ENCODE data around the gene MAP3K4. TPM values are rescaled to one million over a fixed set of nuclear protein-coding genes. Genes with fewer than 3 reads are reported as not detected.
"Not testable (repeated sequence)": the region's sequence is repeated elsewhere in the genome, so short reads cannot be mapped to it uniquely, and the experiment has no call there.

The MAP3K4 gene
- total RNA-seq, 1 experiment from 2014 or later: 13.5 TPM

GRCh38 chr6:161115468-161115867 is 123.9 kb downstream of the MAP3K4 start:
- Histone ChIP-seq H3K4me3 (no peak overlapping the region), H3K9me3 (peaks cover 4% of the 10 kb centered on the region; the same call in 1 of the 2 replicates), H3K27me3 (no peaks in the 10 kb centered on the region), H3K36me3 (peaks cover 61% of the 10 kb centered on the region)
- no peak for DNase-seq

DNA sequence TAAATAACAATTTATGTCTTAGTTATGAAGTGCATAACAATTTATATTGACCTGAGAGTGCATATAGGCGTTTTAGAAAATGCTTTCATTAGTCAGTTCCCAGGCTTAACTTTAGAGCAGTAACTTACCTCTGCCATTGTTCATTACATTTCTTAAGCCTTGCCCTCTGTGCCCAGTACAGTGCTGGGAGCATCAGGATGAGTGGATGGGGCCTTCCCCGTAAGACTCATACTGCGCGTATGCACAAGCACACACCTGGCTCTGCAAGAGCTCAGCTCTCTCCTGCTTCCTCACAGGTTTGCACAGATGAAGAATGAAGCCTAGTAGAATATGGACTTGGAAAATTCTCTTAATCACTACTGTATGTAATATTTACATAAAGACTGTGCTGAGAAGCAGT is 125.0 kb downstream of the MAP3K4 start:
- H3K27me3 ChIP-seq: no peaks in the 10 kb centered on the region
- no peak overlapping the region for H3K4me3 ChIP-seq
- peaks cover 60% of the 10 kb centered on the region for H3K36me3 ChIP-seq
- no peak for DNase-seq
- peaks cover 4% of the 10 kb centered on the region for H3K9me3 ChIP-seq

DNA sequence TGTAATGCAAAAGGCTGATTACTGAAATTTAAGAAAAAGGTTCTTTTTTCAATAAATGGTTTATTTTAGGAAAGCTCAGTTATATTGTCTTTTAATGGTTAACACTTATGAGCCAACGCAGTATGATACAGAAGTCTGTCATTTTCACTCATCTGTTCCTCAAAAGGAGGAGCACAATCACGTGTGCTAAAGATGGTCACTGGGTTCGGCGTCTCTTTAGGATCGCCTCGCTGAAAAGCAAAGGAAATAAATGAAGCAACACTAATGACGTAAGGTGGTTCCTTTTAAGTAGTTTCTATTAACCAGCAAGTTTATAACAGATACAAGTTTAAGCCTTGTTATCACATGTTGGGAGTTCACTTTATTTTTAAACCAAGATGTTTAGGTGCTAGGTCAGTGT is 125.7 kb downstream of the MAP3K4 start:
- no peak for DNase-seq
- Histone ChIP-seq H3K4me3 (no peak overlapping the region), H3K36me3 (peaks cover 54% of the 10 kb centered on the region), H3K27me3 (no peaks in the 10 kb centered on the region), H3K9me3 (peaks cover 9% of the 10 kb centered on the region)

GRCh38 chr6:161117942-161118341 is 126.4 kb downstream of the MAP3K4 start:
- Histone ChIP-seq H3K27me3 (no peaks in the 10 kb centered on the region), H3K9me3 (peaks cover 13% of the 10 kb centered on the region), H3K36me3 (peaks cover 51% of the 10 kb centered on the region), H3K4me3 (no peak overlapping the region)
- DNase-seq: no peak

- Histone ChIP-seq H3K36me3 (peaks cover 43% of the 10 kb centered on the region), H3K9me3 (peaks cover 15% of the 10 kb centered on the region)
- not testable (repeated sequence) for H3K27me3 ChIP-seq, DNase-seq, H3K4me3 ChIP-seq
Measured at GRCh38 chr6:161123319-161123718, 131.8 kb downstream of the MAP3K4 start.

DNA sequence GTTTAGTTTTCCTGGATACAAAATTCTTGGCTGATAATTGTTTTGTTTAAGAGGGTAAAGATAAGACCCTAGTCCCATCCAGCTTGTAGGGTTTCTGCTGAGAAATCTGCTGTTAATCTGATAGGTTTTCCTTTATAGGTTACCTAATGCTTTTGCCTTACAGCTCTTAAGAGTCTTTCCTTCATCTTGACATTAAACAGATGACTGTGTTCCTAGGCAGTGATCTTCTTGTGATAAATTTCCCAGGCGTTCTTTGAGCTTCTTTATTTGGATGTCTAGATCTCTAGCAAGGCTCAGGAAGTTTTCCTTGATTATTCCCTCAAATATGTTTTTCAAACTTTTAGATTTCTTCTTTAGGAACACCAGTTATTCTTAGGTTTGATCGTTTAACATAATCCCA is 134.0 kb downstream of the MAP3K4 start:
- no peak overlapping the region for H3K4me3 ChIP-seq
- peaks cover 11% of the 10 kb centered on the region for H3K9me3 ChIP-seq
- no peaks in the 10 kb centered on the region for H3K27me3 ChIP-seq
- H3K36me3 ChIP-seq: peaks cover 25% of the 10 kb centered on the region
- no peak for DNase-seq

DNA sequence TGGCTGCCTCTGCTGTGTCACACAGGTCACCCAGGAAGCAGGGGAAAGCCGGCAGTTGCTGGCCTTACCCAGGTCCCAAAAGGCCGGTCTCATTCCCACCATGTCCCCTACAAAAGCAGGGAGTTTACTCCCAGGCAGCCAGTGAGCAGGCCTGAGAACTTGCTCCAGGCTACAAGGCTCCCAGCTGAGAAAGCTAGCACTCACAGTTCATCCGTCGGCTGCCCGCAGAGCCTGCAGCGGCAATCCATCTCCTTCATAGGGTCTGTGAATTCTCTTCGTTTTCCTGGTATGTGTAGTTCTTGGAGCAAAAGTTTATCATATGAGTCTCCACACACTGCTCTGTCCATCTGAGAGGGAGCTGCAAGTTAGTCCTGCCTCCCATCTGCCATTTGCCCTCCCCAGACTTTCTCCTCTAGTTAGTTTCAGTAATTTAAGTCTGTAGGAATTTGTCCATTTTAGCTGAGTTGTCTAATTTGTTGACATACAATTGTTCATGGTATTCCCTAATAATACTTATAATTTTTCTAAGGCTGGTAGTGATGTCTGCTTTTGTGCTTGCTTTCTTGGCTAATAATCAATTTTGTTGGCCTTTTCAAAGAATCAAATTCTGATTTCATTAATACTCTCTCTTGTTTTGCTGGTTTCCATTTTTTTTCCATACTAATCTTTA is 135.6 kb downstream of the MAP3K4 start:
- no peak overlapping the region for H3K4me3 ChIP-seq
- peaks cover 7% of the 10 kb centered on the region for H3K9me3 ChIP-seq
- peaks cover 19% of the 10 kb centered on the region for H3K36me3 ChIP-seq
- no peak for DNase-seq
- H3K27me3 ChIP-seq: no peaks in the 10 kb centered on the region

GRCh38 chr6:161128230-161128629 is 136.7 kb downstream of the MAP3K4 start:
- H3K9me3 ChIP-seq: peaks cover 2% of the 10 kb centered on the region
- DNase-seq: no peak
- no peaks in the 10 kb centered on the region for H3K27me3 ChIP-seq
- peaks cover 17% of the 10 kb centered on the region for H3K36me3 ChIP-seq
- no peak overlapping the region for H3K4me3 ChIP-seq

GRCh38 chr6:161128680-161129196 is 137.2 kb downstream of the MAP3K4 start:
- peaks cover 2% of the 10 kb centered on the region; the same call in 1 of the 2 replicates for H3K9me3 ChIP-seq
- H3K4me3 ChIP-seq: no peak overlapping the region
- H3K27me3 ChIP-seq: no peaks in the 10 kb centered on the region
- no peak for DNase-seq
- peaks cover 15% of the 10 kb centered on the region for H3K36me3 ChIP-seq

DNA sequence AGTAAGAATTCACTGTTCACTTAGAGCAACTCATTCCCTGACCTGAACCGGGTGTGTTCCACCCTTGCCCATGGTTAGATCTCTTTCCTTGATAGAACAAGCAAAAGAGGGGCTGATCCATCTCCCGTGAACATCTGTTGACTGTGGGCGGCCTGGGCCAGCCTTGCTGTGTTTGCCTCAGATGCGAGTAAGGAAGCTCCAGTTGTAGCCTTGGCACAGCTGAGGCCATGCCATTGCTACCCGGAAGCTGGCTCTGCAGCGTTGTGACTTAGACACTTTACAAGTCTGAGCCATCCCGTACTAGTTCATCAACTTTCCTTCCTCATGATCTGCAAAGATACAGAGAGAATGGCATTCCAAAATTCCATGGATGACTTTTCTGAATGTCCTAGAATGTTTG is 139.0 kb downstream of the MAP3K4 start:
- Histone ChIP-seq H3K27me3 (no peaks in the 10 kb centered on the region), H3K36me3 (peaks cover 15% of the 10 kb centered on the region), H3K4me3 (no peak overlapping the region), H3K9me3 (no peaks in the 10 kb centered on the region)
- DNase-seq: no peak

DNA sequence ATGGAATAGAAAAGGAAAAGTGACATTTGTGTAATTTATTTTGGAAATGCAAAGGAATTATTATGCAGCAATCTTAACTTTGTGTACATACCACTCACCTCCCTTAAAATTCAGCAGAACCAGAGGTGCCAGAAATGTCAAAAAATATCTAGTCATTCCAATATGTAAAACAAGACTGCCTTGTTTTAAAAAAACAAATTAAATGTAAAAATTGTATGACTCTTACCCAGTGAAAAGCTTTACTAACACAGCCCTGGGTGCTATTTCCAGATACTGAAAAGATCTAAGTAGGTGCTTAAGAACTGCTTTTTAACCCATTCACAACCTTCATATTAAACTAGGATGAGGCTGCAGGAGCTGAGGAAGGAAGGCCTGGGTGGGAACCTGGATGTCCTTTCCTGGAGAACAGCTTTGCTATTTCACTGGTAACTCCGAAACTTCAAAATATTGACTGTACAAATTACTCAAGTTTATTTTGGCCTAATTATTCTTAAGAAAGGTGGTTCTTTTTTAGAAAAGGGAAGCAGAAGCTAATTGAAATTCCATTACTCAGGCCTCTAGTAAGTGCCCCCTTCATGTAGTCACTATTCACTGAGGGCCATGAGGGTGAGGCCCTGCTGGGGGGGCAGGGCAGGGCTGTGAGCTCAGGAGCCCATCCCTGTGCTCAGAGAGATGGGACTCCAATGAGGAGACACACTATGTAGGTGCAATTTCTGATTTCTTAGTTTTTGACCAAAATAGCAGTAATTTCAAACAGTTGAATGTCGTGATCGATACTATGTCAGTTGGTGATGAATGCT is 139.6 kb downstream of the MAP3K4 start:
- no peak for DNase-seq
- Histone ChIP-seq H3K27me3 (no peaks in the 10 kb centered on the region), H3K36me3 (peaks cover 10% of the 10 kb centered on the region), H3K4me3 (no peak overlapping the region), H3K9me3 (no peaks in the 10 kb centered on the region)

- no peak for DNase-seq
- H3K27me3 ChIP-seq: no peaks in the 10 kb centered on the region
- H3K36me3 ChIP-seq: peaks cover 5% of the 10 kb centered on the region
- H3K4me3 ChIP-seq: no peak overlapping the region
- no peaks in the 10 kb centered on the region for H3K9me3 ChIP-seq
Measured at GRCh38 chr6:161132384-161132783, 140.8 kb downstream of the MAP3K4 start.

DNA sequence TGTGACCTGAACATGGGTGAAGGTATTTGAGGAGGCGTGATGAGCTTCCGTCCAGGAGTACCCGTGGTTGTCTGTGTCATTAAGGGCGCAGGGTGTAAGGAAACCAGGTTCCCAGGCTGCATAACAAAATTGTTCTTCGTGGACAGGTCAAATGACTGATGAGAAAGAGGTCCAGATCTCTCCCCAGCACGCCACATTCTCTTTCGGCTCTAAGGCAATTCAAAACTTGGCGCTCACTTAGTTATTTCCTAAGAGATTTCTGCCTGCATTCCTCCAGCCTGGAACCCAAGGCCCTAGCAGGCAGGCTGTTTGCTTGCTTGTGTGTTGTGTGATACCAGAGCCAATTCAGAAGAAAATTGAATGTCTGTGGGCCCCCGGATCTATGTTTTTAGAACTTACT is 142.4 kb downstream of the MAP3K4 start:
- DNase-seq: no peak

DNA sequence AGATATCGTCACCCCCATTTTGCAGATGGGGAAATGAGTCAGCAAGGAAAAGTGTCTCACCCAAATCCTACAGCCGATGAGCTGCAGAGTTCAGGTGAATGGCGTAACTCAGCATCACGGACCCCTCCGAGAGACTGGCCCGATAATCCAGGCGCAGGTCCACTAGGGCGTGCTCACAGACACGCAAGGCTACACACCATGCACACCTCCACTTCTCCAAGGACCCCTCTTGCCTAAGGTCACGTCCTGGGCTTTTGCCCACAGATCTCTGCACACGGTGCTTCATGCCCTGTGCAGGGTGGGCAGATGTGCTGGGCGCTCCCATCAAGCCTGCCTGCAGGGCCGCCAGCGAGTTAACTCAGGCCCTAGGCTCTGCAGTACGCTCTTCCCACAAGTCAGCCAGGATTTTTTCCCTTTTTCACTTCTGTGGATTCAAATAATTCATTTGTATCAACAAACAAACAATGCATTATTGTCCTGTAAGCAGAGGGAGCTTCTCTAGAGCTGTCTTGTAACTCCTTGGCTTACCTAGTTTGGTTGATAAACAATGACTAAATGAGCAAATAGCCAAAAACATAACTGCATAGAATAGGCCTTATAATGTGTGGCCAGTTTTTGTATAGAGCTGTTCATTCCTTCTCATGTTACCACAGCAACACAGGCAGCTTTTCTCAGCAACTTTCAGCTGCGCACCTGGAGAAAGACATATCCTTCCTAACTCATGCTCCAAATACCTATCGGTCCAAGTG is 143.2 kb downstream of the MAP3K4 start:
- no peak for DNase-seq
- peaks cover 5% of the 10 kb centered on the region; the same call in 1 of the 2 replicates for H3K36me3 ChIP-seq
- H3K4me3 ChIP-seq: no peak overlapping the region

More for the DNA sequence above, 142.4 kb downstream of the MAP3K4 start:
- peaks cover 5% of the 10 kb centered on the region for H3K36me3 ChIP-seq
- no peak overlapping the region for H3K4me3 ChIP-seq
- no peaks in the 10 kb centered on the region for H3K27me3 ChIP-seq
- no peaks in the 10 kb centered on the region for H3K9me3 ChIP-seq

DNA sequence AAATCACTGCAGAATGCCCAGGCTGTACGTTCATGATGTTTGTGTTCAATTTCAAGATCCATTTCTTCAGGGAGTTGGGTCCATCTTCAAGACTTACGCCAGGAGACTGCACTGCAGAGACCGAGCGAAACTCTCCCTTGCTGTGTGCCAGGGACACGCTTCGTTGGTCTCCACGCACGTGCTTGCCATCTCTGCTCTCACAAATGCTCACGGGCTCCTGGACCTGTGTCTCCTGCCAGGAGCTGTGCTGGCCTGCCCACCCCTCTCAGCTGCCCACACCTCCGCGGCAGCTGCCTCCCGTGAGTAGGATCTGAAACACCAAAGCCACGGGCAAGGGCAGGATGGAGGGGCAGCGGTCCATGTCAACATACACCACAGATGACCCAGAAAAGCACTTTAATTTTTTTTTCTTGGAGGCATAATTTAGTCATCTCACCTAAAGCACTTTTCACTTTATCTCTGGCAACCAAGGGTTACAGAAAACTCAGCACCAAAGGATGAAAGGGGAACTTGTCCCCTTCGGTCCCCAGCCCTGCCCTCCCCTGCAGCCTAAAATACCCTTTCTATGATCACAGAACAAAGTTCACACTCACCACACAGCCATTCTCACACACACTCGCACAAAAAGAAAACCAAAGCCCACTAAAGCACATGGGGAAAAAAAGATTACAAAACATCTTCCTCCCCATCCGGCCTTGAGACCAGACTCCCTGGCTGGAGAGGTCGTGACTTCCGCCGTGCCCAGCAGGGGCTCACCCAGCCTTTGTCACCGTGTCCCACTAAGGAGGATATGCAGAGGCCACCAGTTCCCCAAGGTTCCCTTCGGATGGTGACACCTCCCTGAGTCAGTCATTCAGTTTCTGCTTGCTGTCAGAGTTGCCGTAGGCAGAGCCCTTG is 144.4 kb downstream of the MAP3K4 start:
- Histone ChIP-seq H3K4me3 (no peak overlapping the region), H3K27me3 (no peaks in the 10 kb centered on the region), H3K9me3 (no peaks in the 10 kb centered on the region), H3K36me3 (peaks cover 5% of the 10 kb centered on the region; the same call in 1 of the 2 replicates)
- no peak for DNase-seq

More for the DNA sequence above, 143.2 kb downstream of the MAP3K4 start:
- Histone ChIP-seq H3K27me3 (no peaks in the 10 kb centered on the region), H3K9me3 (no peaks in the 10 kb centered on the region)

- Histone ChIP-seq H3K27me3 (no peaks in the 10 kb centered on the region), H3K4me3 (no peak overlapping the region), H3K36me3 (peaks cover 5% of the 10 kb centered on the region; the same call in 1 of the 2 replicates), H3K9me3 (no peaks in the 10 kb centered on the region)
- DNase-seq: no peak
Measured at GRCh38 chr6:161136655-161137054, 145.1 kb downstream of the MAP3K4 start.

Measured in MG63 (cell line).